ENCODE data around the gene HSD17B12.
"Not testable (repeated sequence)": the region's sequence is repeated elsewhere in the genome, so short reads cannot be mapped to it uniquely, and the experiment has no call there.

Gene HSD17B12
- 7.9 to 25.4 (median 11.9) reads per million in 4 experiments for total RNA-seq

DNA sequence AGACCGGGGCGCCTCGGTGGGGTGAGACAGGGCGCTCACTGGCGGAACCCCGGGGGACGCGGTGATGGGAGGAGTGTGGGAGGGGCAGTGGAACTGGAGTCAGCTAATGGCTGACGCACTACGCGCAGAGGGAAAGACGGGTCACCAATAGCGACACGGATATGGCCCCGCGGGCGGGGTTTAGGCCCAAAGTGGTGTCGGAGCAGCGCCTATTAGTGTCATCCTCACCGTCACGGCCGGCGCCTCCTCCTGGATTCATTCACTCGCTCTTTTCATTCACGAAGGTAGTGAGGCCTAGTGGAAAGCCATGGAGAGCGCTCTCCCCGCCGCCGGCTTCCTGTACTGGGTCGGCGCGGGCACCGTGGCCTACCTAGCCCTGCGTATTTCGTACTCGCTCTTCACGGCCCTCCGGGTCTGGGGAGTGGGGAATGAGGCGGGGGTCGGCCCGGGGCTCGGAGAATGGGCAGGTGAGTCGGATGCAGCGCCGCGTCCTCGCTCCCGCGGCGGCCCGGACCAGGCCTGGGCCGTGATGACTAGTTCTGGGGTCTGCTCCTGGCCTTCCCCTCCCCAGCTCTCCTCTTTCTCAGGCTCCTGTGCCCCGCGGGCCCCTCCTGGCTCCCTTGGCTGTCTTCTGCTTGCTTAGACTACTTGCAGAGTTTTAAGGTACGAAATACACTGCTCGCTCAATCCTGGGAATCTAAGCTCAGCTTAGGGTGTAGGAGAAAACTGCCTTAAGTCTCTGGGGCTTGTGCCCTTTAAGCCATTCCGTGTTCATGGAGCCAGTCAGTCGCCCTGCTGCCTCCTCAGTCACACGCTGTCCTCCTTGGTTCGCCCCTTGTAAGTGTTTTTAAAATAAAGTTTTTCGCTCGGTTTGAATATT lies at the start of gene HSD17B12:
Gene HSD17B12, plus strand, starts transcription at position 218 of the 880 bp plus-strand sequence. Its CDS starts 90 bp downstream, at position 308.
- DNase-seq, result peak; percentile 98

DNA sequence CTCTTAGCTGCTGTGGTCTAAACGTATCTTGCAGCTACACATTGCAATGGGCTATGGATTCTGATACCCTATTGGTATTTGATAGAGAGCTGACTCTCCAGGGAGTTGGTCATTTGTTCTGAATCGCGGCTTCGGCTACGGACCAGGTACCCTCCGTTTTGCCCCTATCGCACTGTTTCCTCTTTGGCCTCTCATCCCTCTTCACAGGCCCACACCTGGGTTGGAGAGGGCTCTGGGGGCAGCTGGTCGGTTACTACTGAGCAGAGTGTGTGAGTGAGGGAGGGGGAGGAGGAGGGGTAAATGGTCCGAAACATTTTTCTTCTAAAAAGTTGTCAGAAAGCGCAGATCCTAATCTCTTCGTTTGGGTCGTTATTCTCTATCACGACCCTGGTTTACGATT lies 48.8 kb upstream of the HSD17B12 start:
- no peak for DNase-seq

DNA sequence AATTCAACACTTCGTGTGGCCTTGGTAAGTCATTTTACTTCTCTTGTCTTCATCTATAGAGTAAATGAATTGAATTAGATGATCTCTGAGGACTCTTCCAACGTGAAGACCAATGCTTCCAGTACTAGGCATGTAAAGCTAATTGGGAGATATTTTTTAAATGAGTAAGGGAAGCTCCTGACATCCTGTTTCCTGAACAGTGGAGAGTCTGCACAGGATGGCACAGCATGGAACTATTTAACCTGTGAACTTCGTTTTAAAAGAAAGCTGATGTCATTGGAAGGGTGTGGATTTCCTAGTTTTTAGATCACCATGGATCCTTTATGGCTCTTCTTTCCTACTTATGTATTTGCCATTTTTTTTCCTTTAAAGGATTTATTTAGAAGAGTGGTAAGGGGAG lies 48.4 kb upstream of the HSD17B12 start:
- DNase-seq, result no peak

DNA sequence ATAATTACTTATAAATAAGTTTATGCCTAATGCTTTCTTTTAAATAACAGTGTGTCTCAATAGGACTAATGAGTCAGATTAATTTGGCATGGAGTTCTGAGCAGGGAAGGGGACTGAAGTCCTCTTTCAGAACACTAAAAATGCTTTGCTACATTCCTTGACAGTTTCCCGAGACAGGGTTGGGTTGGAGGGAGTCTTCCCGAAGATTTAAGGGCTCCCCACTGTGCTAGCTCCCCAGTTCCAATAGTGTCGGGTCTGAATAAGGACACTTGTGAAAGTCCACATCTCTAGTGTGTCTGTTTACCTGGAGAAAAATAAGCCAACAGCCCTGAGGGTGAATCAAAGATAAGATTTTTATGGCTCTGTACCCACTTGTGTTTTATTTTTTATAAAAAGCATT lies 41.8 kb upstream of the HSD17B12 start:
- no peak for DNase-seq

DNA sequence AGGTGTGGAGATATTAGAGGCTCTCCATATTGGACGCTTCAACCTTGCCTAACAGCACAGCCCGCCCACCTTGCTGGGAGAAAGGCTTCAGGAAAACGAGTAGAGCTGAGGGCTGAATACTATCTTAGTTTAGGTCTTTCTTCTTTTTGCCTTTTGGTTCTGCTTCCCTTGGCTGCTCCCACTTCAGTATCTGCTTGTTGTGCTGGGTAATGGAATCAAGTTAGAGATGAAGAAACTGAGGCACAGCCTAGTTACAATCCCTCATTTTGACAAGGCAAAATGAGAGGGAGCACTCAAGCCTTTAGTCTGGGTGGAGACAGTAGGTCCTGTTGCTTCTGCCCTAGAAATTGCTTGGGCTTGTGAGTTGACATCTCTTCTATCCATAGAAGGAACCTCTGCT lies 41.3 kb upstream of the HSD17B12 start:
- DNase-seq, result no peak

DNA sequence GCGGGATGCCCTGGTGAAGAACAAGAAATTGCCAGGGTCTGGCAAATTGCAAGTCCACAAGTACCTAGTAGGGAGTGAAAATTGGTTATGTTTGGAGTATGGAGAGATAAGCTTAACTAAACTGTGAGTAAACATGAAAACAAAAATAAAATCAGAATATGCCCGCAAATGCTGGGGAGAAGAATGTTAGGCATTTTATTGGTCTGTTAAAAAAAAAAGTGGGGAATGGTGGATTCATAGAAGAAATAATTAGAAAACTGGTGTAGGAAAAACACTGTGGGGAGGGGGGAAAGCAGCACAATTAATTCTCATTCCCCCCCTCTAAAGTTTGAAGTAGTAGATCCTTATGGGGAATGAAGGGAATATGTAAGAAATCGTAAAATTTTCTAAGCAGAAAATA lies 40.6 kb upstream of the HSD17B12 start:
- no peak for DNase-seq

DNA sequence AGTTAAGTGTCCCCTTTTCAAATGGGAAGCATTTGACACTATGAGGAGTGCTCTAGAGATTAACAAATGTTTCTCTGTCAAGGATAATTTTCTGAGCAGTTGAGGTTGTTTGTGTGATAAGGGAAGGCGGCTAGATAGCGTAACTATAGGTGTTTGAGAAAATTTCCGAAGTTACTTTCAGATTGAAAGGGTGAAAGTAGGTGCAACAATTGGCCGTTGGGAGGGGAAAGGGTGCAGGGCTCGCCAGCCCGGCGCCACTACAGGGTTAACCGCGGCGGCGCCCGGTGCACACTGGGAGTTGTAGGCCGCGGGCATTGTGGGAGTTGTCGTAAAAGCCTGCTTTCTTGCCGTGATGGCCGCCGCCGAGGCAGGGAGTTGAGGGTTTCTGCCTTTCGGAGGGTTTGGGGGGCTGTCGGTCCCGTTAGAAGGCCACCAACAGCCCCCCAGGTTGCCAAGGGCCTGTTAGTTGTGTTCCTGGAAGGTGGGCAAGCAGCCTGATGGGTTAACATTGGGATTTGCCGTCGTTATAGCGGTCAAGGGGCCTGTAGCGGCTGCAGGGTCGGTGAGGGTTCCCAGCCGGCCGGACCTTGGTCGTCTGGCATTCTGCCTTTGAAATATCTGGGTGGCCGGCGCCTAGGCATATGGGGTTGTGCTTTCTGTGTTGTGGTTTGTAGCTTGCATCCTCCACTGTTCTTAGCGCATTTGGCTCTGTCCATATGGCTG lies 36.5 kb upstream of the HSD17B12 start:
- peak; percentile 77 for DNase-seq

DNA sequence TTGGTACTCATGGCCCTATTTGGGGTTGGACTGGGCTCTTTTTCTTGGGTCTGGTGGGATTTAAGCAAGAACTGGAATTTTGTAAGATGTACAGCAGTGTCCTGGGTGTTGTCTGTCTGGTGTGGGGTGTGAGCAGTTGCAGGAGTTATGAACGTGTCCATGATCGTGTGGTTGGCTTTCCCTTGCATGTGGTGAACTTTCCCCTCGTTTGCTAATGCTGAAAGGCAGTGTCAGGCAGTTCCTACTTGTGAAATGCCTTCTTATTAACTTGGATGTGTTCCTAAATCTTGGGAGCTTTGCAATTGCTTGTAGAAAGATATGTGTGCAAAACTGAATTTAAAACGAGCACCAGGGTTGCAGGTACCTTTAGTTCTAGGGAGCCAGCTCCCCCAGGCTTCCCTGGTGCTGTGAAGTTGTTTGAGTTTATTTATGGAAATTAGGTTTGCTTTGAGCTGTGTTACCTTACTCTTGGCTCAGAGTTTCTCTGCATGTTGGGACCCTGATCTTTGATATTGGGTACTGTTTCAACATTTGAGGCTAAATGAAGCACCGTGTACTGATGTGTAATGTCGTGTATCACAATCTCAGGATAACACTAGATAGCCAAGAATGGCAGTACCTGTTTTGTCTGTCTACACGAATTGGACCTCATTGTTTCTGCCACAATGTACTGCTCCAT lies 35.8 kb upstream of the HSD17B12 start:
- no peak for DNase-seq

DNA sequence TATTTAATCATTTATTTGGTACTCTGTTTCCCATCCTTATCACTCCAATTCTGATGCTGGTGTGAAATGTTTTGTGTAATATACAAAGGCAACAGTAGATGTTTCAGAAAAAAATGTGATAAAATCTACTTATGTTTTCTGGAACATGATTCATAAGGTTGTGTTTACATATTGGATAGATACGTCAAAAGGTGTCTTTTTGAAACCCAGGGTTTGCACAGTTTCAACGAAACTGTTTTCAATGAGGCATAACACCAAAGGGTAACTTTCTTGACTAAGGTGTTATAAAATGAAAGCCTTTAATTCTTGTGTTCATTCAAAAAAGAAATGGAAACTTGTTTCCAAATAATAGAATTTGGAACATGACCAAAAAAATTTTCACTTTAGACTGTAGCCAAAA lies 33.8 kb upstream of the HSD17B12 start:
- DNase-seq, result no peak

DNA sequence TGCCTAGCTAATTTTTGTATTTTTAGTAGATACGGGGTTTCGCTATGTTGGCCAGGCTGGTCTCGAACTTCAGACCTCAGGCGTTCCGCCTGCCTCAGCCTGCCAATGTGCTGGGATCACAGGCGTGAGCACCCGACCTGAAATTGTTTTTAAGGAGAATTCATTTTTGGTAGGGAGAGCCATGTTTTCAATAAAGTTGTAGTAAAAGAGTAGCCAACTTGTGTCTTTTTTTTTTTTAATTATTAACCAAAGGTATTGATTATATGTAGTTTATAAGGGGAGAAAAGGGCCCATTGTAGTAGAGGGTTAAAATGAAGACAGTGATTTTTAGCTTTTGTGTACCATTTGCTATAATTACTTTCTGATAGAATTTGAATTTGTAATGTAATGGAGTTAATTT lies 31.6 kb upstream of the HSD17B12 start:
- DNase-seq, result no peak

DNA sequence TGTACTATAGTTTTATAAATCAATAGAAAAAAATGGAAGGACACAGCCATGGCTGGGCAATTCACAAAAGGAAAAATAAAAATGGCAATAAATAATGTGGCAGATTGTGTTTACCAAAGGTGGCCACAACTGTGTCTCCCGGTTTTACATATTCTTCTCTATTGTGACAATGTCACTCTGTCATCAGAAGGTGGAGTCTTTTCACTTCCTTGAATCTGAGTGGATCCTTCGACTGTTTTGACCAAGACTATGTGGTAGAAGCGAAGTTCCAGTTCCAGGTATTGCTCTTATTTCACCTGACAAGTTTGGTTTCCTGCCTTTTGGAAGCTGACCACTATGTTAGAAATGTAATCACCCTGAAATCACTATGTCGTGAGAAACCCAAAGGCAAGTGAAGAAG lies 31.0 kb upstream of the HSD17B12 start:
- no peak for DNase-seq

DNA sequence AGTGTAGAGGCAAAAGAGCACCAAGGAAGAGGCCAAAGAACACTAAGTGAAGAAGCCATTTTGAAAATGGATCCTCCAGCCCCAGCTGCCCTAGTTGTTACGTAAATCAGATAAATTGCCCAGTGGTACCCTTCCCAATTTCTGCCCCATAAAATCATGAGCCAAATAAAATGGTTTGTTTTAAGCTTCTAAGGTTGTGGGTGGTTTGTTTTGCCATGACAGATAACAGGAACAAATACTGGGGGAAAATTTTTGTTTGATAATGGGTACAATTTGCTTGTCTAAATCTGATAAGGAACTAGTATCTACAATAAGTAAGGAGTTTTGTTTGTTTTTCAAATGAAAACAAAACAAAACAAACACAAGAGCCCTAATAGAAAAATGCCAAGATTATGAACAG lies 30.6 kb upstream of the HSD17B12 start:
- no peak for DNase-seq

DNA sequence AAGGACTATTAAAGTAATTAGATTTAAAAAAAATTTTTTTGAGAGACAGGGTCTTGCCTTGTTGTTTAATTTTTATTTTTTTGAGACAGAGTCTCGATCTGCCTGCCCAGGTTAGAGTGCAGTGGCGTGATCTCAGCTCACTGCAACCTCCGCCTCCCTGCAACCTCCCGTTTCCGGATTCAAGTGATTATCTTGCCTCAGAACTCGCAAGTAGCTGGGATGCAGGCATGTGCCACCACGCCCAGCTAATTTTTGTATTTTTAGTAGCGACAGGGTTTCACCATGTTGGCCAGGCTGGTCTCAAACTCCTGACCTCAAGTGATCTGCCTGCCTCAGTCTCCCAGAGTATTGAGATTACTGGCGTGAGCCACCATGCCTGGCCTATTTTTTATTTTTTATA lies 17.5 kb upstream of the HSD17B12 start:
- not testable (repeated sequence) for DNase-seq

DNA sequence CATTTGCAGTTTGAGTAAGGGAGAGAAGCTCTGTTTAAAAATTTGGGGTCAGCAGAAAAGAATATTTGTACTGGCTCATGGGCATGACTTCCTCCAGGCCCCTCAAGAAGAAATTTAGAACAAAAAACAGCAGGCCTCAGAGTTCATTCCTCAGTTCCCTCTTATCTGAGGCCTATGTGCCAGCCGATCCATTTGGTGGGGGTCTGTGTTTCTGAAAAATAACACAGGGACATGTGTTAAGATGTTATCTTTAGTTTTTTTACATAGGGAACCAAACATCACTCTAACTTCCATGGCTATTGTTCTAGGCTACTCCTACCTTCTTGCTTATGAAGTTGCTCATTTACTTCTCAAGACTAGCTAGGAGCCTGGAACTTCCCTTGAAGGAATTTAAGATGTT lies 16.2 kb upstream of the HSD17B12 start:
- DNase-seq, result no peak

DNA sequence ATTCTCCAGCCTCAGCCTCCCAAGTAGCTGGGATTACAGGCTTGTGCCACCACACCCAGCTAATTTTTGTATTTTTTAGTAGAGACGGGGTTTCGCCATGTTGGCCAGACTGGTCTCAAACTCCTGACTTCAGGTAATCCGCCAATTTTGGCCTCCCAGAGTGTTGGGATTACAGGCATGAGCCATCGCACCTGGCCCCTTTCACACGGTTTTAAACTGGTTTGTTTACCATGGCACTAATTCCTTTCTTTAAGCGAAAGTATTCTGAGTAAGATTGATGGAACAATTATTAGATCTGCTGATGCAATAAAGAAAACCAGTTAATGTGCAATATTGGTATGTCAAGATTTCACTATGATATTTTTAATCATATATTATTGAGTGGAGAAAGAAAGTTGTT lies 9.3 kb upstream of the HSD17B12 start:
- DNase-seq, result not testable (repeated sequence)

DNA sequence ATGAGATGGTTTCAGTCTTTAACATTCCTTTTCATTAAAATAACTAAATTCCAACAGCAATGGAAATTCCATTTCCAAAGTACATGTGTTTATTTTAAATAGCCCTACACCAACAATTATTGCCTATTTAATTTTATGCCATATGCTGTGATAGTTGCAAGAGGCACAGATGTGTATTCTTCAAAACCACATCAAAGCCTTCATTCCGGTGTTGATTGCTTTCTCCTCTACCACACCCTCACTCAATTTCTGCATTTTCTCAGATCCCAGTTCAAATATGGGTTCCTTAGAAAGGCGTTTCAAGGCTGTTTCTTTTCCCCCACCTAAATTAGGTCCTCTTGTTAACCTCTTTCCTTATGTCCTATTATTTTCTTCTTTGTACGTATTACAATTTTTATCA lies 6.0 kb upstream of the HSD17B12 start:
- DNase-seq, result no peak

DNA sequence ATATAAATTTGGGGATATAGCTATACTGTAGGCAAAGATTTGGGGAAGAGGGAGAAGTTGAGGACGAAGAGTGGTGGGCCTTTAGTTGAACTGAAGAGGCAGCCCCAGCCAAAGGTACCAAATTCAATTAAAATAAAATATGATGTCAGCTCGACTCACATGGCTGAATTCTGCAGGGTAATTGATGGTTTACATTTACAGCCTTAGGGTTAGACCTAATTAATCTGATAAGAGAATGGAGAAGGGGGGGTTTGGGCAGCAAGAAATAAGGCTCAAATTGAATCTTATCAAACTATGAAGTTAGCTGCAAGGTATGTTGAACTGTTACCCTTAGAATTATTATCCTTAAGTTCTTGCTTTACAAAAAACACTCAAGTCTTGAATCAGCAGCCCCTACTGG lies 3.6 kb upstream of the HSD17B12 start:
- no peak for DNase-seq

DNA sequence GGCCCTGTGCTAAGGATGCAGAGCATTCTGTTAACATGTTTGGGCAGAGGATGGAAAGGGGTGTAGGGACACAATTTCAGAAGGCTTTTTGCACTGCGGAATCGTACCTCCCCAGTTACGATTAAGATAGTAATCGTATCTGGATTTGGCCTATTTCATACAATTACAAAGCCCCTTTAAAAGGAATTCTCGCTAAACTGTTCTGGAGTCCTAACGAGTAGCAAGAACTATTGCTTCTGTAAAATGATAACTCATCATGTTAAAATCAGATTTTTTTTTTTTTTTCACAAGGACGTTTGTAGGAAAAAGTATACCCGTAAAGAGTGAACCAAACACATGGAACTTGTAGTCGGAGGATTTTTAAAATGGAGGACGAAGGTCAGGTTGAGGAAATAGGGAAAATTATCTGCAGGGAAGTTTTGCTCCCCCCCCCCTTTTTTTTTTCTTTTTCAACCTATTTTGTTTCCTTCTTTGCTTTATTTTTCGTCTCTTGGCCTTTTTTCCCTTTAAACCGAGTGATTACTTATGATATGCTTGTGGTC lies 934 bp downstream of the HSD17B12 start:
- no peak for DNase-seq

DNA sequence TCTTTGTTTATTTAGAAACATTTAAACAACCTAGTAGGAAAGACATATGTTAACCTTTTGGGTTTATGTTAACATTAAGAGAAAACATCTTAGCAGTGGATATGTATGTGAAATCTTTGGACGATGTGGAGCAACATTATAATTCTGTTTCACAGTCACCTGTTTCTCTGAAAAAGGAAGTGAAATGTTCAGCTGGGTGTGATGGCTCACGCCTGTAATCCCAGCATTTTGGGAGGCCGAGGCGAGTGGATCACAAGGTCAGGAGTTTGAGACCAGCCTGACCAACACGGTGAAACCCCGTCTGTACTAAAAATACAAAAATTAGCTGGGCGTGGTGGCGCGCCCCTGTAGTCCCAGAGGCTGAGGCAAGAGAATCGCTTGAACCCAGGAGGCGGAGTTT lies 1.5 kb downstream of the HSD17B12 start:
- DNase-seq, result not testable (repeated sequence)

DNA sequence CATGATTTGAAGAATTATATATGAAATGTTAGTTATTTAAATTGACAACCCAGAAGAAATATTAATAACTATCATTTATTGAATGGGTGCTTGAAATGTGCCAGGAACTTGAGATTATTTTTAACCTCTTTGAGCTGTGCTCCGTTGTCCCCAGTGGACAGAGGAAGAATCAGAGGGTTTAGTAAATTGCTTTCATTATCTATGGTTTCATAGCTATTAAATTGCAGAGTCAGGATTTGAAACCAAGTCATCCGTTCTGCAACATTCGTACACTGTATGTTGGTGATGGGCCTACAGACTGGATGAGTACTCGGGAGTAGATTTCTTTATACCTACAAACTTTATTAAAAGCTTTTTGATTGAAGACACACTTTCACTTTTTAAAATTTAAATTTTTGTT lies 4.9 kb downstream of the HSD17B12 start:
- DNase-seq, result no peak

DNA sequence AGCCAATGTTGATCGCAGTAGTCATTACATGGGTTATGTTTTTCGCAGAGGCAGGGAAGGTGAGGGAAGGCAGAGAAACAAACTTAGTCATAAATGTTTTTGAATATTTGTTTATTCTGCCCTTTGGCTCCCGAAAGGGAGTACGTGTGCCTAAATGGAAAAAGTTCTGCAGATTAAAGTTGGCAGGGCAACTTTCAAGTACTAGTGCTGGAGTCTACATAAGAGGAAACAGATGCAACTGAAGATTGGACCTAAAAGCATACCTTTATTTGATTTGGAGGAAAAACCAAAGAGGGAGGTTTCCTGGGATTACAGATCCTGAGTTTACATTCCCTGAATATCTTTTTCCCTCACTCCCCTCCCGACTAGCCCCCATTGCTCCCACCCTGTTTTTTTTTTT lies 5.7 kb downstream of the HSD17B12 start:
- no peak for DNase-seq

DNA sequence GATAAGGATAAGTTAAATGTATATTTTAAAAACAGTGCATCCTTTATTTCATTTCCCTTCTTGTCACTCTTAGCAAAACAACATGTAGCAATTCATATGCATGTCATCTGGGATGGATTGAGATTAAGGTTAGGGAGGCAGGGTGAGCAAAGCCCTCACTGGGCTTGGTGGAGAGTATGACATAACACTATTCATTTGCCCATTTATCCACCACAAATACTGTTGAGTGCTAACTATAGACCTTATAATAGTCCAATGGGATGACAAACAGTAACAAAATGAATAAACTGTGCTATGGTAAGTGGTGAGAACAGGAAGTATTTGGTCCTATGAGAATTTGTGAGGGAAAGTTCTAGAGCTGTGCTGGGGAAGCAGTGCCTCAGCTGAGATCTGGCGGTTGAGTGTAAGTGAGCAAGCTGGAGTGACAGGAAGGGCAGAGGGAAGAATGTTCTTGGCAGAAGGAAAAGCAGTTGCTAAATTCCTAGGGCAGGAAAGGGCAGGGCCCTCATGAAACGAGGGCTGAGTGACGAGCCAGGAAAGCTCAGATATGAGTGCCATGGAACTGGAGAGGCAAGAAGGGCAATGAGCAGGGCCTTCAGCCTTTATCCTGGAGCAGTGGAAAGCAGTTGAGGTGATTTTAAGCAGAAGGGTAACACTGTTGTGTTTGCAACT lies 6.7 kb downstream of the HSD17B12 start:
- DNase-seq, result no peak

DNA sequence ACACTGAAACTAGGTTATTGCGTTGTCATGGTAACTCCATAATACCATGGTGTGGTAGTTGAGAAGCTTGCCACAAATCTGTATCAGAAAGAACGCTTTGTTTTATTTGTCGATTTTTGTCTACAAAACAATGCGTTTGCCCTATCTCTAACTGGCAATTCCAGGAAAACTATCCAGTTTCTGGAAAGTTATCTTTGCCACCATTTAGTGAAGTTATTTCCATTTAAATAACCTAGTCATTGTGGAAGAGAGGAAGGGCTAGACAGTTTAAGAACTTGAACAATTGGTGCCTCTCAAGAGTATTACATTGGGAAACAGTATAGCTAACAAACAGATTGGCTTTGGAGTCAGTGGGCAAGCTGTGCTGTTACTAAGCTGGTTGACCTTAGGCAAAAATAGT lies 7.9 kb downstream of the HSD17B12 start:
- DNase-seq, result no peak
